IMR-90 (cell line): Measurements from ENCODE around the gene NFIA.

ENCODE experiments used
- CTCF ChIP-seq: conservative IDR thresholded peaks from 2 replicates; pipeline ENCODE4 v1.5.1; 2012; ENCODE audit warnings: mild to moderate bottlenecking, low read depth, low read length, improper control_type of control experiment
- ELK1 ChIP-seq: fragments of 150-350 bp; IDR thresholded peaks from 2 replicates; pipeline ENCODE4 v1.6.1; 2016; ENCODE audit warnings: low read depth, mild to moderate bottlenecking, low read length, moderate library complexity, borderline replicate concordance
- MXI1 ChIP-seq: IDR thresholded peaks from 2 replicates; pipeline ENCODE4 v1.6.1; 2012; ENCODE audit warnings: low read depth, mild to moderate bottlenecking, low read length, moderate library complexity, borderline replicate concordance
- POLR2A ChIP-seq: IDR thresholded peaks from 2 replicates; pipeline ENCODE4 v1.6.1; 2012; ENCODE audit warnings: mild to moderate bottlenecking, low read depth, low read length
- RAD21 ChIP-seq: IDR thresholded peaks from 2 replicates; pipeline ENCODE4 v1.6.1; 2012; ENCODE audit warnings: low read length, improper control_type of control experiment
- RFX5 ChIP-seq: IDR thresholded peaks from 2 replicates; pipeline ENCODE4 v1.8.0; 2012; ENCODE audit warnings: low read depth, mild to moderate bottlenecking, low read length, moderate library complexity

- TF ChIP-seq POLR2A = no peak
- TF ChIP-seq CTCF = no peak
- TF ChIP-seq RFX5 = no peak
- TF ChIP-seq ELK1 = no peak
- no peak for TF ChIP-seq RAD21
- TF ChIP-seq MXI1 = no peak
Measured at GRCh38 chr1:61481315-61481715, 399.0 kb downstream of the NFIA start.
